IMR-90 (cell line): ENCODE measurements around the gene P3H1. TPM values are rescaled to one million over a fixed set of nuclear protein-coding genes. Genes with fewer than 3 reads are reported as not detected.

ENCODE experiments used
- ATAC-seq: fragments of 200-7000 bp; cut with Tn5 transposase; 2 replicates; pipeline ENCODE4 v1.9.1; 2020; ENCODE audit warnings: low read depth, mild to moderate bottlenecking, moderate library complexity
- BruUV-seq: library from RNA; stranded (reverse); fragments of 400-500 nt; replicated peaks from 2 replicates; lab custom pipeline; 2021; lab: Mats Ljungman, UMichigan
- CTCF ChIA-PET: fragments of 300-600 bp; formaldehyde crosslinking; extraction: SDS; loops from one replicate; lab custom pipeline; 2021; ENCODE audit warnings: antibody characterized with exemption; lab: Yijun Ruan, JAX
- POLR2A ChIA-PET: fragments of 300-600 bp; sonication (Branson Sonifier 250); formaldehyde crosslinking; loops from one replicate; lab custom pipeline; 2022; ENCODE audit warnings: antibody characterized with exemption; ENCODE audit not compliant: unreplicated experiment; lab: Charles Lee
- DNase-seq: peaks from one replicate; pipeline ENCODE4 v3.0.0; 2013
- H2AFZ ChIP-seq: replicated peaks from 2 replicates; pipeline ENCODE3; 2013; ENCODE audit warnings: low read length, mild to moderate bottlenecking; ENCODE audit not compliant: poor library complexity
- H2AK5ac ChIP-seq: 2 replicates; pipeline ENCODE4 v1.6.1; 2013; ENCODE audit warnings: low read depth, low read length, inconsistent platforms
- H2AK9ac ChIP-seq: replicated peaks from 2 replicates; pipeline ENCODE3; 2013; ENCODE audit warnings: mild to moderate bottlenecking, low read depth, low read length, moderate library complexity; ENCODE audit not compliant: poor library complexity
- H2BK120ac ChIP-seq: 2 replicates; pipeline ENCODE4 v1.6.1; 2013; ENCODE audit warnings: low read depth, low read length, inconsistent platforms
- H2BK15ac ChIP-seq: 3 replicates; pipeline ENCODE4 v1.6.1; 2013; ENCODE audit warnings: low read depth, low read length, inconsistent platforms
- H2BK20ac ChIP-seq: 2 replicates; pipeline ENCODE4 v1.6.1; 2013; ENCODE audit warnings: low read depth, mild to moderate bottlenecking, inconsistent platforms, low read length, moderate library complexity
- H2BK5ac ChIP-seq: 2 replicates; pipeline ENCODE4 v1.6.1; 2013; ENCODE audit warnings: mild to moderate bottlenecking, low read depth, low read length, inconsistent platforms; ENCODE audit not compliant: poor library complexity, severe bottlenecking
- H3K14ac ChIP-seq: replicated peaks from 2 replicates; pipeline ENCODE4 v1.6.1; 2013; ENCODE audit warnings: low read depth, low read length, inconsistent platforms
- H3K18ac ChIP-seq: 2 replicates; pipeline ENCODE4 v1.6.1; 2013; ENCODE audit warnings: low read depth, low read length, control low read depth
- H3K23ac ChIP-seq: 2 replicates; pipeline ENCODE4 v1.6.1; 2013; ENCODE audit warnings: low read depth, low read length, inconsistent platforms
- H3K27ac ChIP-seq: 2 replicates; pipeline ENCODE4 v1.5.1; 2013; ENCODE audit warnings: mild to moderate bottlenecking, control low read depth, low read length; ENCODE audit not compliant: insufficient read depth
- H3K27me3 ChIP-seq: 2 replicates; pipeline ENCODE4 v1.6.1; 2013; ENCODE audit warnings: low read length; ENCODE audit not compliant: control insufficient read depth, insufficient read depth
- H3K36me3 ChIP-seq: 2 replicates; pipeline ENCODE4 v1.6.1; 2013; ENCODE audit warnings: low read length, mixed read lengths; ENCODE audit not compliant: control insufficient read depth, insufficient read depth
- H3K4ac ChIP-seq: 2 replicates; pipeline ENCODE4 v1.6.1; 2013; ENCODE audit warnings: low read depth, low read length, inconsistent platforms
- H3K4me1 ChIP-seq: 2 replicates; pipeline ENCODE4 v1.6.1; 2013; ENCODE audit warnings: low read length, mixed read lengths; ENCODE audit not compliant: control insufficient read depth, insufficient read depth
- H3K4me2 ChIP-seq: 2 replicates; pipeline ENCODE4 v1.6.1; 2013; ENCODE audit warnings: low read depth, mild to moderate bottlenecking, control low read depth, low read length, moderate library complexity
- H3K4me3 ChIP-seq: 2 replicates; pipeline ENCODE4 v1.5.1; 2013; ENCODE audit warnings: low read depth, mild to moderate bottlenecking, control low read depth, low read length, moderate library complexity; ENCODE audit not compliant: insufficient read depth
- H3K56ac ChIP-seq: 2 replicates; pipeline ENCODE4 v1.6.1; 2013; ENCODE audit warnings: low read length, inconsistent platforms; ENCODE audit not compliant: insufficient read depth; ENCODE audit errors: extremely low read depth
- H3K79me1 ChIP-seq, 2 experiments: 2 replicates each; pipeline ENCODE4 v1.6.1; 2013; ENCODE audit warnings: low read length in 2 of 2, inconsistent platforms in 1 of 2, low read depth in 1 of 2
- H3K9ac ChIP-seq: 2 replicates; pipeline ENCODE4 v1.6.1; 2013; ENCODE audit warnings: low read depth, low read length, control low read depth
- H3K9me1 ChIP-seq: 2 replicates; pipeline ENCODE4 v1.6.1; 2013; ENCODE audit warnings: low read length, inconsistent platforms; ENCODE audit not compliant: insufficient read depth
- H3K9me3 ChIP-seq: 2 replicates; pipeline ENCODE4 v1.6.1; 2013; ENCODE audit warnings: low read length; ENCODE audit not compliant: control insufficient read depth, insufficient read depth
- H4K20me1 ChIP-seq: 2 replicates; pipeline ENCODE4 v1.6.1; 2013; ENCODE audit warnings: low read length, inconsistent platforms; ENCODE audit not compliant: insufficient read depth
- H4K5ac ChIP-seq: 2 replicates; pipeline ENCODE4 v1.6.1; 2013; ENCODE audit warnings: mild to moderate bottlenecking, low read depth, low read length, control low read depth
- H4K8ac ChIP-seq, 2 experiments: 2 replicates each; pipeline ENCODE4 v1.6.1; 2013; ENCODE audit warnings: low read depth in 2 of 2, low read length in 2 of 2, control low read depth in 1 of 2, inconsistent platforms in 1 of 2
- H4K91ac ChIP-seq: 2 replicates; pipeline ENCODE4 v1.6.1; 2013; ENCODE audit warnings: low read depth, low read length, inconsistent platforms; ENCODE audit not compliant: insufficient read depth
- BHLHE40 ChIP-seq: fragments of 150-350 bp; IDR thresholded peaks from 2 replicates; pipeline ENCODE4 v1.6.1; 2016; ENCODE audit warnings: mild to moderate bottlenecking, low read depth, low read length
- CEBPB ChIP-seq: IDR thresholded peaks from 2 replicates; pipeline ENCODE4 v1.6.1; 2012; ENCODE audit warnings: low read depth, low read length, improper control_type of control experiment
- CHD1 ChIP-seq: IDR thresholded peaks from 2 replicates; pipeline ENCODE4 v1.6.1; 2012; ENCODE audit warnings: low read depth, low read length, improper control_type of control experiment
- FOS ChIP-seq: fragments of 150-350 bp; IDR thresholded peaks from 2 replicates; pipeline ENCODE4 v1.6.1; 2016; ENCODE audit warnings: low read depth, low read length
- MAFK ChIP-seq: IDR thresholded peaks from 2 replicates; pipeline ENCODE4 v1.6.1; 2012; ENCODE audit warnings: low read depth, low read length, improper control_type of control experiment
- MAZ ChIP-seq: IDR thresholded peaks from 2 replicates; pipeline ENCODE4 v1.6.1; 2012; ENCODE audit warnings: low read depth, mild to moderate bottlenecking, low read length, improper control_type of control experiment, moderate library complexity, borderline replicate concordance
- MXI1 ChIP-seq: IDR thresholded peaks from 2 replicates; pipeline ENCODE4 v1.6.1; 2012; ENCODE audit warnings: low read depth, mild to moderate bottlenecking, low read length, moderate library complexity, borderline replicate concordance
- NFE2L2 ChIP-seq: fragments of 150-350 bp; IDR thresholded peaks from 2 replicates; pipeline ENCODE4 v1.6.1; 2016; ENCODE audit warnings: low read depth, mild to moderate bottlenecking, low read length
- POLR2A ChIP-seq: IDR thresholded peaks from 2 replicates; pipeline ENCODE4 v1.6.1; 2012; ENCODE audit warnings: mild to moderate bottlenecking, low read depth, low read length
- RAD21 ChIP-seq: IDR thresholded peaks from 2 replicates; pipeline ENCODE4 v1.6.1; 2012; ENCODE audit warnings: low read length, improper control_type of control experiment
- RCOR1 ChIP-seq: IDR thresholded peaks from 2 replicates; pipeline ENCODE4 v1.6.1; 2012; ENCODE audit warnings: mild to moderate bottlenecking, low read length, improper control_type of control experiment; ENCODE audit not compliant: insufficient replicate concordance
- RFX5 ChIP-seq: IDR thresholded peaks from 2 replicates; pipeline ENCODE4 v1.8.0; 2012; ENCODE audit warnings: low read depth, mild to moderate bottlenecking, low read length, moderate library complexity
- SMC3 ChIP-seq: fragments of 150-350 bp; IDR thresholded peaks from 2 replicates; pipeline ENCODE4 v1.6.1; 2016; ENCODE audit warnings: low read depth, mild to moderate bottlenecking, antibody characterized with exemption, low read length, moderate library complexity
- WGBS, 2 experiments: methylation state at CpG; one replicate each; pipeline versions ENCODE4 v1.1.5 to v1.1.7; 2013; ENCODE audit warnings: missing lambda C conversion rate in 2 of 2; ENCODE audit not compliant: insufficient read length in 1 of 2; ENCODE audit errors: extremely low coverage in 2 of 2; 5-methylcytosine and 5-hydroxymethylcytosine counted together
- dilution Hi-C: fragments of 300-500 bp; cut with HindIII; formaldehyde crosslinking; loops from one replicate; pipeline ENCODE4 v1.14.3; 2018; ENCODE audit warnings: low sequenced_read_pairs; ENCODE audit not compliant: unreplicated experiment
- in situ Hi-C: fragments of 300-500 bp; cut with MboI; formaldehyde crosslinking; loops from 3 replicates; pipeline ENCODE4 v1.14.3; 2019; ENCODE audit warnings: low sequenced_read_pairs, inconsistent platforms, mixed read lengths
- intact Hi-C: fragments of 100-400 bp; cut with micrococcal nuclease; formaldehyde crosslinking; loops from 2 replicates; pipeline ENCODE4 v1.10.0; 2022
- polyA plus RNA-seq, 3 experiments: library from polyadenylated mRNA; depleted of rRNA; stranded (reverse); fragments of >200 nt; gene quantifications; 2 replicates each; pipeline ENCODE4 v1.2.3, GENCODE V29; 2012; ENCODE audit warnings: low replicate concordance in 1 of 3
- total RNA-seq: library from RNA; depleted of rRNA; stranded (reverse); fragments of >200 nt; gene quantifications from 2 replicates; pipeline ENCODE4 v1.2.3, GENCODE V29; 2012
- TF ChIP-seq, protein P1 (sequence below): fragments of 150-350 bp; IDR thresholded peaks from 2 replicates; pipeline ENCODE4 v1.6.1; 2017; ENCODE audit warnings: mild to moderate bottlenecking, antibody characterized with exemption, low read length, low read depth
- TF ChIP-seq, protein P2 (sequence below): fragments of 150-350 bp; IDR thresholded peaks from 2 replicates; pipeline ENCODE4 v1.6.1; 2016; ENCODE audit warnings: low read depth, mild to moderate bottlenecking, low read length, moderate library complexity, borderline replicate concordance

Gene P3H1
- total and polyA plus RNA-seq, 2 of the 4 experiments (the other 2 are of a cell fraction): 108 to 210 TPM

DNA sequence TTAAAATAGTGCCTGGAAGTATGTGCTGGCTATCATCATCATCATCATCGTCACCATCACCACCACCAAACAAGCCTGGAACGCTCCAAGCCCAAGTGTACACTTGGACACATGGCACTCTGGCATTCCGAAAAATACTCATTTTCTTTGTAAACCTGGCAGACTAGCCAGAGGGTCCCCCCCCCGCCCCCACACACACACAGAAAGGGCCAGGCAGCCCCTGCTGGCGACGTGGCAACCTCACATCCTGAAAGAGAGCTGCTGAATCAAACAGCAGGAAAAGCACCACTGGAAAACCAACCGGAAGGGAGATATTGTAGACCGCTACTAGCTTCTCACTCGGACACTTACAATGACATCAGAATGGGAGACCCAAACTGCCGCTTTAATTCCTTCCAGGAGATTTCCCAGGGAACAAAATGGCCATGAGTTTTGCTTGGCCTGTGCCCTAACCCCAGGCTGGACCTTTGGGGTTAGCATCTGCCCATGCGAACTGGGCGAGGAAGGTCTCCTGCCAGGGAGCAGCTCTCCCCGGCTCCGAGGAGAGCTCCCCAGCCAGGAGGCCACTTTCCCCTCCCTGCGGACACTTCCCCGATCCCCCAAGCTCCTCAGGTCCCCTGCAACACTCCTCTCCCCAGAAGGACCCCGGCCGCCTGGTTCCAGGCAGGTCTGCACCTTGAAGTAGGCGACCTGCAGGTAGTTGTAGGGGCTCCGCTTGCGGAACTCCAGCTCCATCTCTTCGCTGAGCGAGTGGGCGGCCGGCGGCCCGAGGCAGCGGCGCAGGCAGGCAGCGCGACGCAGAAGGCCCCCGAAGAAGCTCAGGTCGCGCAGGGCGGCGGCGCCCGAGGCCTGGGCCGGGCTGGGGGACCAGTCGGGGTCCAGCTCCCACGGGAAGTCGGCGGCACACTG is 742 bp downstream of the P3H1 start:
- in situ Hi-C loops: no loop called here
- TF ChIP-seq BHLHE40 (no peak), CHD1 (no peak), POLR2A (peak; percentile 45; the same call in 1 of the 2 replicates), RFX5 (no peak), SMC3 (0 out of 2 replicates have a peak, but pooled peaks have one; percentile 19), RCOR1 (no peak), MAFK (no peak), MAZ (peak; percentile 63; the same call in 1 of the 2 replicates), CEBPB (no peak), RAD21 (peak; percentile 25; the same call in 1 of the 2 replicates), NFE2L2 (no peak), MXI1 (peak; percentile 67; the same call in 1 of the 2 replicates), FOS (no peak)
- TF ChIP-seq, protein P1, sequence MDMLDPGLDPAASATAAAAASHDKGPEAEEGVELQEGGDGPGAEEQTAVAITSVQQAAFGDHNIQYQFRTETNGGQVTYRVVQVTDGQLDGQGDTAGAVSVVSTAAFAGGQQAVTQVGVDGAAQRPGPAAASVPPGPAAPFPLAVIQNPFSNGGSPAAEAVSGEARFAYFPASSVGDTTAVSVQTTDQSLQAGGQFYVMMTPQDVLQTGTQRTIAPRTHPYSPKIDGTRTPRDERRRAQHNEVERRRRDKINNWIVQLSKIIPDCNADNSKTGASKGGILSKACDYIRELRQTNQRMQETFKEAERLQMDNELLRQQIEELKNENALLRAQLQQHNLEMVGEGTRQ: no peak
- TF ChIP-seq, protein P2, sequence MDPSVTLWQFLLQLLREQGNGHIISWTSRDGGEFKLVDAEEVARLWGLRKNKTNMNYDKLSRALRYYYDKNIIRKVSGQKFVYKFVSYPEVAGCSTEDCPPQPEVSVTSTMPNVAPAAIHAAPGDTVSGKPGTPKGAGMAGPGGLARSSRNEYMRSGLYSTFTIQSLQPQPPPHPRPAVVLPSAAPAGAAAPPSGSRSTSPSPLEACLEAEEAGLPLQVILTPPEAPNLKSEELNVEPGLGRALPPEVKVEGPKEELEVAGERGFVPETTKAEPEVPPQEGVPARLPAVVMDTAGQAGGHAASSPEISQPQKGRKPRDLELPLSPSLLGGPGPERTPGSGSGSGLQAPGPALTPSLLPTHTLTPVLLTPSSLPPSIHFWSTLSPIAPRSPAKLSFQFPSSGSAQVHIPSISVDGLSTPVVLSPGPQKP: no peak

More for the DNA sequence above, 742 bp downstream of the P3H1 start:
- Histone ChIP-seq H2AFZ (peak overlapping the region; percentile 98), H3K9me1 (peaks cover 7% of the 10 kb centered on the region), H2BK15ac (0 out of 3 replicates have a peak overlapping the region, but pooled peaks have one; percentile 31), H2BK120ac (peak overlapping the region; percentile 44), H4K91ac (peak overlapping the region; percentile 87), H3K9ac (peak overlapping the region; percentile 91), H2AK9ac (peak overlapping the region; percentile 93), H3K4me1 (no peaks in the 10 kb centered on the region; the same call in 1 of the 2 replicates), H3K23ac (peak overlapping the region; percentile 98), H3K4me3 (peak overlapping the region; percentile 77), H4K8ac (peak overlapping the region; percentile 61 to 83; a peak in 3 of 4 replicates), H3K18ac (peak overlapping the region; percentile 55), H3K36me3 (peaks cover 4% of the 10 kb centered on the region), H2AK5ac (peak overlapping the region; percentile 99), H2BK5ac (peak overlapping the region; percentile 80), H3K4ac (peak overlapping the region; percentile 97), H3K4me2 (peak overlapping the region; percentile 98), H3K79me1 (peaks cover 17 to 48% of the 10 kb centered on the region in 2 experiments), H4K5ac (peak overlapping the region; percentile 29), H3K56ac (peak overlapping the region; percentile 96), H4K20me1 (peaks cover 32% of the 10 kb centered on the region), H3K9me3 (no peaks in the 10 kb centered on the region), H3K14ac (peak overlapping the region; percentile 95), H3K27ac (peak overlapping the region; percentile 79), H2BK20ac (no peak overlapping the region), H3K27me3 (no peaks in the 10 kb centered on the region)
- dilution Hi-C loops (no loop called here), intact Hi-C loops (loop anchor here (5.0 to 10.0 kb wide), 3 partner anchors 51 to 431 kb away; partner anchors contain the start of genes ERMAP, FOXJ3, SVBP and YBX1)
- ChIA-PET POLR2A (interaction anchor here (0.6 to 1.2 kb wide), 4 partner anchors 80 to 1312 kb away, joined by 3 to 6 read pairs (median 3); partner anchors contain the start of genes YBX1 and ZNF691), CTCF (interaction anchor here (1.2 kb wide), 1 partner anchor 12 kb away, joined by 4 read pairs; no protein-coding TSS in a partner anchor)
- ATAC-seq (peak; percentile 25), DNase-seq (peak; percentile 83)
- no TSS peak for BruUV-seq
- 1% methylated on average over 23 of the region's 44 CpGs; no CpG with 5 or more reads in 1 of the 2 experiments for WGBS, 2 experiments
